H1 (cell line): ENCODE results near the gene EFNA3.
A peak's percentile ranks its signal among the peaks of the same experiment; 100 is the strongest.

Experiments used
- BCL11A ChIP-seq, 2 experiments: IDR thresholded peaks; one replicate each; pipeline ENCODE4 v1.6.1; 2011; ENCODE audit warnings: low read depth in 2 of 2, low read length in 2 of 2, mild to moderate bottlenecking in 2 of 2
- CTCF ChIP-seq, 3 experiments: IDR thresholded peaks; 1 replicate in 2 of 3; 2 replicates in 1 of 3; pipeline versions ENCODE4 v1.5.1 to v1.6.1; 2011; ENCODE audit warnings: low read length in 3 of 3, mild to moderate bottlenecking in 3 of 3, inconsistent platforms in 2 of 3, low read depth in 1 of 3, moderate library complexity in 1 of 3; ENCODE audit not compliant: insufficient read depth in 1 of 3; ENCODE audit errors: control extremely low read depth in 1 of 3
- EGR1 ChIP-seq: IDR thresholded peaks from 2 replicates; pipeline ENCODE4 v1.6.1; 2011; ENCODE audit warnings: low read depth, low read length, borderline replicate concordance
- RFX5 ChIP-seq: IDR thresholded peaks from 2 replicates; pipeline ENCODE4 v1.6.1; 2011; ENCODE audit warnings: low read depth, low read length, improper control_type of control experiment, borderline replicate concordance
- SUZ12 ChIP-seq: fragments of 200-600 bp; sonication (generic); IDR thresholded peaks from 2 replicates; pipeline ENCODE4 v1.6.1; 2012; ENCODE audit warnings: mild to moderate bottlenecking, inconsistent platforms, low read length, moderate library complexity, mixed read lengths

GRCh38 chr1:155082301-155083051, 3.8 kb downstream of the EFNA3 start:
- TF ChIP-seq RFX5 (no peak), CTCF (IDR thresholded peaks at IDR 0.05; ENCODE audit: control extremely low read depth in 1 of 3, insufficient read depth in 1 of 3, low read depth in 1 of 3, low read length in 3 of 3) (no peak), BCL11A (IDR thresholded peaks at IDR 0.05; ENCODE audit: low read depth in 2 of 2, low read length in 2 of 2) (no peak), EGR1 (no peak), SUZ12 (peak; percentile 91)
